Aorta (tissue), 5 donors: ENCODE measurements around the gene GREM2. TPM values are rescaled to one million over a fixed set of nuclear protein-coding genes. Genes with fewer than 3 reads are reported as not detected.

Experiments
- ATAC-seq: fragments of 200-7000 bp; cut with Tn5 transposase; one replicate; pipeline ENCODE4 v1.9.1; 2022; ENCODE audit warnings: moderate library complexity; ENCODE audit not compliant: low FRiP score
- DNase-seq, 2 donors: peaks; one replicate each; pipeline ENCODE4 v3.0.0-alpha.2; 2020
- H3K27ac ChIP-seq, 2 donors: one replicate each; pipeline ENCODE4 v1.5.1; 2013; ENCODE audit warnings: low read length in 2 of 2, mild to moderate bottlenecking in 2 of 2, moderate library complexity in 2 of 2, control low read depth in 1 of 2, inconsistent platforms in 1 of 2, low read depth in 1 of 2
- H3K27me3 ChIP-seq, 2 donors: one replicate each; pipeline ENCODE4 v1.6.1; 2013; ENCODE audit warnings: control low read depth in 1 of 2, low read length in 1 of 2, mild to moderate bottlenecking in 1 of 2, moderate library complexity in 1 of 2; ENCODE audit not compliant: insufficient read depth in 2 of 2, control insufficient read depth in 1 of 2
- H3K36me3 ChIP-seq, 2 donors: one replicate each; pipeline ENCODE4 v1.6.1; 2013; ENCODE audit warnings: control low read depth in 1 of 2, low read length in 1 of 2, mild to moderate bottlenecking in 1 of 2; ENCODE audit not compliant: insufficient read depth in 2 of 2, control insufficient read depth in 1 of 2
- H3K4me1 ChIP-seq, 2 donors: one replicate each; pipeline ENCODE4 v1.6.1; 2013; ENCODE audit warnings: low read length in 2 of 2, control low read depth in 1 of 2, mild to moderate bottlenecking in 1 of 2, moderate library complexity in 1 of 2; ENCODE audit not compliant: insufficient read depth in 2 of 2, control insufficient read depth in 1 of 2
- H3K4me3 ChIP-seq, 2 donors: one replicate each; pipeline ENCODE4 v1.5.1; 2013; ENCODE audit warnings: low read length in 2 of 2, control low read depth in 1 of 2, mild to moderate bottlenecking in 1 of 2
- H3K9me3 ChIP-seq: one replicate; pipeline ENCODE4 v1.6.1; 2013; ENCODE audit warnings: mild to moderate bottlenecking, low read length; ENCODE audit not compliant: control insufficient read depth
- WGBS, 2 donors: extraction: QIAGEN DNeasy Blood & Tissue Kit; methylation state at CpG; one replicate each; pipeline ENCODE4 v1.1.7; 2013; 5-methylcytosine and 5-hydroxymethylcytosine counted together
- intact Hi-C, 2 donors: fragments of 100-400 bp; cut with DNase I; formaldehyde crosslinking; loops; one replicate each; pipeline versions ENCODE4 v1.14.2 to v1.15.0; 2022
- polyA plus RNA-seq, 2 donors: library from polyadenylated mRNA; stranded (reverse); fragments of 200-250 nt; gene quantifications; one replicate each; pipeline ENCODE4 v1.2.3, GENCODE V29; 2013
- total RNA-seq, 2 donors: library from RNA; stranded (reverse); fragmentation: NEBNext Ultra II Directional; extraction: Animal tissue kit (Norgen Biotek cat#: 25700); gene quantifications; one replicate each; pipeline ENCODE4 v1.2.1, GENCODE V29; 2021
- donor health status: healthy with polysubstance abuse.
- donor health status: Bipolar disorder and iron deficiency.
- donor health status: DM: no; HTN: no; CAD: no.
- donor health status: DM: no; HTN: no; CAD: no.
- donor health status: DM: yes; HTN: yes; CAD: no.

Gene GREM2
- total and polyA plus RNA-seq, 4 donors = 0.03 to 5.1 (median 2.9) TPM; not detected in 1

DNA sequence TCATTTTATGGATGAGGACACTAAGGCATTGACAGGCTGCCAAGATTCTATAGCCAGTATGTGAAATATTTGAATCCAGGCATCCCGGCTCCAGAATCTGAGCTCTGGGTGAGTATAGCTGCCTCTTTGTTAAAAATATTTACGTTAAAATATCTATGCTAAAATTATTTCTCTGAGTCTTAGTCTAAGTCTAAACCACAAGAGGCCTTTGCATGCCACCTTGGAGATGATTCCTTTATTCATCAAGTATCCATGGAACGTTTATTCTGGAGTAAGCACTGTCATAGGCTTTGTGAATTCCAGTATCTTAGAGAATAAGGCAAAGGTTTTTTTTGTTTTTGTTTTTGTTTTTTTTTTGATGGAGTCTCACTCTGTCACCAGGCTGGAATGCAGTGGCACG lies 116.4 kb downstream of the GREM2 start:
- Histone ChIP-seq H3K36me3 (no peaks in the 10 kb centered on the region), H3K4me3 (no peak overlapping the region), H3K9me3 (peaks cover 1% of the 10 kb centered on the region), H3K4me1 (no peaks in the 10 kb centered on the region), H3K27ac (no peak overlapping the region), H3K27me3 (no peaks in the 10 kb centered on the region)
- DNase-seq (no peak), ATAC-seq (no peak)
- WGBS, 2 donors = 77 to 80% methylated on average over 4 of the region's 4 CpGs
- intact Hi-C loops = no loop called here

DNA sequence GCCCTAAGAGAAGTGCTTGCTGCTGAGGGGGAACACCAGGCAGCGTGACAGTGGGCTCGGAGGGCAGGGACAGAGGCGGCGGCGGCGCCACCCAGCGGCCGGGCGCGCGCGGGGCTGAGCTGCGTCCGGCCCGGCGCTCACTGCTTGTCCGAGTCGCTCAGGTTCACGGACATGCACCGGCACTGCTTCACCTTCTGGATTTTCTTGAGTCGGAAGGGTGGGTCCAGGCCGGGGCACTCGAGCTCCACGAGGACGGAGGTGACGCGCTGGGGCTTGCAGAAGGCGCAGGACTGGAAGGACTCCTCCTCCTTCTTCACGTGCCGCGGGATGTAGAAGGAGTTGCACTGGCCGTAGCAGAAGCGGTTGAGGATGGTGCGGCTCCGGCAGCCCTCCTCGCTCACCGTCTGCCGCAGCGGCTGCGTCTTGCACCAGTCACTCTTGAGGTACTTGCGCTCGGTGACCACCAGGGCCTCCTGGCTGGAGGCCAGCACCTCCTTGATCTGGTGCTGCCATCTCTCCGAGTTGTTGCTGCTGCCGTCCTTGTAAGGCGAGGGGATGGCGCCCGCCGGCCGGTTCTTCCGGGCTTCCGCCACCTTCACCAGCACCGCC lies 119.0 kb downstream of the GREM2 start:
- Histone ChIP-seq H3K27ac (no peak overlapping the region), H3K4me1 (no peaks in the 10 kb centered on the region), H3K4me3 (no peak overlapping the region), H3K27me3 (peaks cover 0 to 2% of the 10 kb centered on the region in 2 donors), H3K36me3 (no peaks in the 10 kb centered on the region), H3K9me3 (peaks cover 1% of the 10 kb centered on the region)
- no peak for ATAC-seq
- DNase-seq = no peak
- intact Hi-C loops = no loop called here
- WGBS, 2 donors = 53 to 54% methylated on average over 52 of the region's 52 CpGs

DNA sequence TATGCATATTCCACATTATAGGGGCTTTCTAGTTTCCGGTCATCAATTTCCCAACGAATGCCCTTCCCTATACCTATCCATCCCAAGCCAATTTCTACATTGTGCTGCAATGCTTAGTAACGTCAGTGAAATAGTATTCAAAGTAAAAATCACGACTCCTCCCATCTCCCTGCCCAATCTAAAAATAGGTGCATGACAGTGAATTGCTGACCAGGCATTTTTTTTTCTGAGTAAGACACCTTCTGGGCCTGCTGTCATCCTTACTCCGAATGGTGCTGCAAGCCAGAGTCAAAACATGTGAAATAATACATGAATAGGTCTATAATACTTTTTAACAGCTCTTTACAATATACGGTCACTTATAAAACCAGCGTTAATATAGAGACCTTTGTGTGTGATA lies 120.2 kb downstream of the GREM2 start:
- no peak overlapping the region for H3K27ac ChIP-seq
- WGBS, 2 donors = 81 to 84% methylated on average over 7 of the region's 7 CpGs
- no peak for DNase-seq
- H3K9me3 ChIP-seq = peaks cover 1% of the 10 kb centered on the region
- intact Hi-C loops = no loop called here
- no peaks in the 10 kb centered on the region for H3K36me3 ChIP-seq
- no peaks in the 10 kb centered on the region for H3K4me1 ChIP-seq
- H3K27me3 ChIP-seq = peaks cover 0 to 2% of the 10 kb centered on the region in 2 donors
- ATAC-seq = no peak
- no peak overlapping the region for H3K4me3 ChIP-seq

DNA sequence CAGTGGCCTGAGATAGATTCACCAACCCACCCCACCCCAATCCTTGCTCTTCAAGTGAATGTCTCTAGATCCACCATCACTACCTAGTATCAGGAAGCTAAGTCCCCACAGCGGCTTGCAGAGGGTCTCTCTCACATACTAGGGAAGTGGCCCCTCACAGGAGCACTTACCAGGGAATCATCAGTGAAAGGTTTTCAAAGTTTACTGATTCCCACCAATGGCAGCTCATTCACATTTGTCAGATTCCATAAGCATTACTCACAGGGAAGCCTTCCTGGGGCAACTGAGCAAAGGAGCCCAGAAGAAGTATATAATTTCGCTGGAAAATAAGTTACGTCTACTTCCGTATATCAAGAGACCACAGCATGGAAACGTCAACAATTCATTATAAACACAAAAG lies 120.8 kb downstream of the GREM2 start:
- no peak for DNase-seq
- Histone ChIP-seq H3K27me3 (peaks cover 0 to 2% of the 10 kb centered on the region in 2 donors), H3K27ac (no peak overlapping the region), H3K4me3 (no peak overlapping the region), H3K36me3 (no peaks in the 10 kb centered on the region), H3K4me1 (no peaks in the 10 kb centered on the region), H3K9me3 (peaks cover 1% of the 10 kb centered on the region)
- intact Hi-C loops = no loop called here
- WGBS, 2 donors = 52 to 69% methylated on average over 5 of the region's 5 CpGs
- ATAC-seq = no peak

DNA sequence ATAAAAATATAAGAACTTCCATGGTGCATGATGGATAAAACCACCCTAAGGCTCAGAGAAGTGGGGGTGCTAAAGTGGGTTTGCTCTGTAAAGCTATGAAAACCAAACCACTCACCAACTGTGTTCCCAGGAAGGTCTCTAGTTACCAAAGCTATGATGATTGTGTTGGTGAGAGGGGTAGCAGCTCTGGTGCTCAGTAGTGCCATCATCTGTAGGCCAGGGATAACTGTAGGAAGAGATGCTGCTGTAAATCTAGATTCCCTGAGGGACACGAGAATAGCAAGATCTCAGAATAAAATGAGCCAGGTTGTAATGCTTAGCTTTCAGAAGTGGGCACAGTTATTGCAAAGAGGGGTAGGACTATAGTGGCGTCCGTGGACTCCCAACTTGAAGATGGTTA lies 124.5 kb downstream of the GREM2 start:
- H3K9me3 ChIP-seq = peaks cover 3% of the 10 kb centered on the region
- H3K4me1 ChIP-seq = no peaks in the 10 kb centered on the region
- H3K27ac ChIP-seq = no peak overlapping the region
- no peak overlapping the region for H3K4me3 ChIP-seq
- peaks cover 0 to 2% of the 10 kb centered on the region in 2 donors for H3K27me3 ChIP-seq
- no peaks in the 10 kb centered on the region for H3K36me3 ChIP-seq
- DNase-seq (no peak), ATAC-seq (no peak)
- intact Hi-C loops = no loop called here
- 75 to 84% methylated on average over 3 of the region's 3 CpGs for WGBS, 2 donors

DNA sequence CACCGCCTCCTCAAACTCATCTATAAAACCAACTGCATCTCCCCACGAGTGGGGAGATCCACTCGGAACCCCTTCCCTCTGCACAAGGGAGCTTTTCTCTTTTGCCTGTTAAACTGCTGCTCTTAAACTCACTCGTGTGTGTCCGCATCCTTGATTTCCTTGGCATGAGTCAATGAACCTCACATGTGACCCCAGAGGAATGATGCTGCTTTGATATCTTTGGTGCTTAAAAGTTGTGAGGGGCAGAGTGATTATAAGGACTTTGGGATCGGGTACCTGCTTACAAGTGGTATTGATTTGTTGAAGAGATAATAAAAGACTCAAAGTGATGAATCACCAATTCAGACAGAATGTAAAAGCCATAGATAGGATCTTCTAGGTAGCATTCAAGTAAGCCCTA lies 125.3 kb downstream of the GREM2 start:
- H3K27ac ChIP-seq = no peak overlapping the region
- H3K9me3 ChIP-seq = peaks cover 3% of the 10 kb centered on the region
- ATAC-seq = no peak
- 65 to 69% methylated on average over 6 of the region's 6 CpGs for WGBS, 2 donors
- peaks cover 0 to 2% of the 10 kb centered on the region in 2 donors for H3K27me3 ChIP-seq
- intact Hi-C loops = no loop called here
- H3K4me3 ChIP-seq = no peak overlapping the region
- DNase-seq = no peak
- no peaks in the 10 kb centered on the region for H3K36me3 ChIP-seq
- no peaks in the 10 kb centered on the region for H3K4me1 ChIP-seq

DNA sequence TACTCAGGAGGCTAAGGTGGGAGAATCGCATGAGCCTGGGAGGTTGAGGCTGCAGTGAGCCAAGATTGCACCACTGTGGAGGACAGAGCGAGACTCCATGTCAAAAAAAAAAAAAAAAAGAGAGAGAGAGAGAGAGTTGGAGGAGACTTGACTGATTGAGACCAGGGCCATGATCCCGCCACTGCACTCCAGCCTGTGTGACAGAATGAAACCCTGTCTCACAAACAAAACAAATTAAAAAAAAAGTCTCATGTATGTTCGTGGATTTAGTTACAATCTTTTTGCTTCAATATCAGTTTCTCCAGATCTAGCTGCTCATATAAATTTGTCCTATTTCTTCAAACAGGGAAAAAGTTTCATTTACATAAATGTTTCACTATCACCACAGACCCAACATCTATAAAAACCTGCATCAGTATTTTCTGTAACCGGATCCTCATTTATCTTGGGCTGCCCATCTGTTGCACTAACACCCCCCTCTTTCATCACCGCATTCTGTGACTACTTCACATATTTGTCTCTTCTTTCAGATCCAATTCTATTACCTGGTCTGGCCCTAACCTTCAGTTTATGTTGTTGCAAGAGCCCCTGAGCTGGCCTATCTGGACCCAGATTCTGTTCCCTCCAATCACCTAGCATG lies 127.0 kb downstream of the GREM2 start:
- no peak for DNase-seq
- no peak overlapping the region for H3K4me3 ChIP-seq
- no peaks in the 10 kb centered on the region for H3K27me3 ChIP-seq
- H3K4me1 ChIP-seq = no peaks in the 10 kb centered on the region
- no peak overlapping the region for H3K27ac ChIP-seq
- no peak for ATAC-seq
- peaks cover 3% of the 10 kb centered on the region for H3K9me3 ChIP-seq
- WGBS, 2 donors = 81 to 87% methylated on average over 6 of the region's 6 CpGs
- intact Hi-C loops = no loop called here
- no peaks in the 10 kb centered on the region for H3K36me3 ChIP-seq

DNA sequence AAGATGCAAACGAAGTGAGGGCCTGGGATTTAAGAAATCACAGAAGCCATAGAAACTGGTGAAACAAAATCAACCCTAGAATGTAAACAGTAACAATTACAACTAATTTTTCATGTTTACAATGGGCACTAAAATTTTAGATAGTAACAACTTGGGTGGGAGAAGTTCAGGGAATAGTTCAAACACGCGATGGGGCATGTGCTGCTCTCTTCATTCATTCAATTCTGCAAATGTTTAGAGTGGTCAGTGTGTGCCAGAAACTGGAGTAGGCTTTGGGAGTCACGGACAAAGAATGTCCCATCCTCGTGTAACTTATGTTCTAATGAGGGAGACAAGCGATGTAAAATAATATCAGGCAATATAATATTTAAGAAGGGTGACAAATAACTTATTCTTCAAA lies 133.4 kb downstream of the GREM2 start:
- Histone ChIP-seq H3K4me3 (no peak overlapping the region), H3K9me3 (peaks cover 3% of the 10 kb centered on the region), H3K27me3 (no peaks in the 10 kb centered on the region), H3K27ac (no peak overlapping the region), H3K36me3 (no peaks in the 10 kb centered on the region), H3K4me1 (no peaks in the 10 kb centered on the region)
- no peak for DNase-seq
- ATAC-seq = no peak
- WGBS, 2 donors = 86 to 87% methylated on average over 6 of the region's 6 CpGs
- intact Hi-C loops = no loop called here

DNA sequence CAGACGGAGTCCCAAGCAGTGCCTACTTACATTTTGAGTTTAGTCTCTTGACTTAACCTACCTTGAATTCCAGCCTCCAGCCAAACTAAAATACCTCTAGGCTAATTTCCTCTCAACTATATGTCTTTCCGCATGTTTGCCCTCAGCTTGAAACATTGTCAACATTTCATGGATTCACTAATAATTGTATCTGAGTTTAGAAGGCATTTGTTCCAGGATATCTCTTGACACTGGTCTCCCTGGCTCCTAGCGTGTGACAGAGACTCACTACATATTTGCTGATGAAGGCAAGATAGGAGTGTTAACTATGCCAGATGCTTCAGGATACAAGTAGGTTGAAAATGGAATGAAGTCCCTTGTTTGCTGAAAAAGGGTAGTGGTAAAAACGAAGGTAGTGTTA lies 136.1 kb downstream of the GREM2 start:
- intact Hi-C loops = no loop called here
- ATAC-seq = no peak
- Histone ChIP-seq H3K4me1 (no peaks in the 10 kb centered on the region), H3K4me3 (no peak overlapping the region), H3K9me3 (peaks cover 2% of the 10 kb centered on the region), H3K27ac (no peak overlapping the region), H3K36me3 (no peaks in the 10 kb centered on the region), H3K27me3 (no peaks in the 10 kb centered on the region)
- 81 to 84% methylated on average over 4 of the region's 4 CpGs for WGBS, 2 donors
- no peak for DNase-seq
